HG03558 (cell line): ENCODE data around the gene LGALS4.
"Not testable (repeated sequence)": the region's sequence is repeated elsewhere in the genome, so short reads cannot be mapped to it uniquely, and the experiment has no call there.

Source experiments
- ATAC-seq: cut with Tn5 transposase; IDR thresholded peaks from one replicate; pipeline ENCODE4 v1.9.1; 2021; ENCODE audit warnings: moderate number of reproducible peaks; ENCODE audit not compliant: unreplicated experiment; ENCODE audit errors: extremely low read depth

Gene LGALS4

DNA sequence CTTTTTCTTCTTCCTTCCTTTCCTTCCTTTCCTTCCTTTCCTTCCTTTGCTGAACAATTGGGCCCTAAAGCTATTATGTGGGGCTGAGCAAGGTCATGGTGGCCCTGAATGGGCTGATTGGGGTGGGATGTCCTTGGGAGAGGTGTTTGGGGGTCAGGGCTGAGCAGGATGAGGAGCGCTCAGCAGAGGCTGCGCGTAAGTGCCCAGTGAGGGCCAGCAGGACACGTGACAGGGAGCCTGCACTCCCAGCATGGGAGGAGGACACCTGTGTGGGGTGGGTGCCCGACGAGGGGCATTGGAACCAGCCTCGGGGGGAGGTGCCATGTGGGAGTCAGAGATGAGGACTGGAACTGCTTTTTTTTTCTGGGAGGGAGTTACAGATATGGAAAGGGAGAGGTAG is 34.0 kb downstream of the LGALS4 start:
- no peak for ATAC-seq

DNA sequence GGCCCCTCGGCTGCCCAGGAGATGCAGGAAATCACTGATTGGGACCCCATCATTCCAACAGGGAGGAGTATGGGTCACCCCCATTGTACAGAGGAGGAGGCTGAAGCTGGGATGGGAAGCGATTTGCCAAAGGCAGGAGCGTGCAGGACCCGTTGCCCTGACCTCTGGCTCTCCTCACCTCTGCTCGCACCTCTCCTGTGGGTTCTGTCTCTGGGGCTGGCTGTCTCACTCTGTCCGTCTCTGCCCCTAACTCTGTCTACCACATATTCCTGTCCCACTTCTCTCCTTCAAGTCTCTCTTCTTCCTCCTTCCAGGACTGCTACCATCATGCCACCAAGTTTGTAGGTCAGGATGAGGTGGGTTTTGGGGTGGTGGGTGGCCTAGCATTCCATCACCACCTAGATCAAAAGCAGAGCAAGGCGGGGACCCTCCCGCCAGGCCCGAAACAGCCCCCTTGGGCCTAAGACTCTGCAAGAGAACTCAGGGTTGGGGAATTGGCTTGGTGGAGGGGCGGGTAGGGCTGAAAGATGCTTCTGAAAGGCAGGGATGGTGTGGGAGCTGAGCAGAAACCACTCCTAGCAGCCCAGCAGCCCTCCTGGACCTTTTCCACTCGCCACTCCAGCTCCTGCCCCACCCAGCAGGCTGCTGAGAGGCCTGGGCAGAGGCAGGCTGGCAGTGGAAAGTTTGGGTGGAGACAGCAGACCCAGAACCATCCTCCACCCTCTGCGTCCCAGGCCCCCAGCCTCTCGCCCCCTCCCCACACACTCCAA is 38.4 kb downstream of the LGALS4 start:
- ATAC-seq, result no peak

DNA sequence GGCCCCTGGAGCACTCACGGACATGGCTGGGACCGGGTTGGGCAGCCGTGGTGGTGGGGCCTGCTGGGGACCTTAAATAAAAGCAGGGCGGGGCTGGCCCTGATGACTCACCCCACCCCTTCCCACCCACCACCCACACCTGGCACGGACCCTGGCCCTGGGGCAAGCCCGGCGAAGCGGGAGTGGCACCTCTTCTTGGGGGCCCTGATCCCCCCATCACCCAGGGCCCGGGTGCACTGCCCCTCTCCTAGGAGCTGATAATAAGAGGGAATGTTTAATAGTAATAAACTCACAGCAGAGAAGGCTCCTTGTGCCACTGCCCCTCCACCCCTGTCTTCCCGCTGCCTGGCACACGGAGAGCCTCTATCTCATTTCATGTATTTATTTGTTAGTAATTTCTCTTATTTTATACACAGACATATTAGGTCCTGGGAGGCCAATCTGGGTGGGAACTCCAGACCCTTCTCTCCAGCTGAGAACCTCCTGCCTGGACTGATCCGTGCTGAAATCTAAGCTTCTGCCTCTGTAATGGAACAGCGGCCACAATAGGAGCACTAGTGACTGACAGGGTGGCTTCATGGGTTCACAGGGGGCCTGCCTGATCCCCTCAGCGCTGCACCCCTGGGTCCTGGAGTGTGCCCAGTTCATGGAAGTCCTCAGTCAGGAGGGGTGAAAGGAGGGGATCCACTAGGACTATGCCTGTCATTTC is 39.1 kb downstream of the LGALS4 start, which contains the start of gene LGALS7:
Gene LGALS7 (minus strand): TSS at position 49 of the 709 bp plus-strand sequence. CDS start 25 bp downstream, at position 24.
- no peak for ATAC-seq

DNA sequence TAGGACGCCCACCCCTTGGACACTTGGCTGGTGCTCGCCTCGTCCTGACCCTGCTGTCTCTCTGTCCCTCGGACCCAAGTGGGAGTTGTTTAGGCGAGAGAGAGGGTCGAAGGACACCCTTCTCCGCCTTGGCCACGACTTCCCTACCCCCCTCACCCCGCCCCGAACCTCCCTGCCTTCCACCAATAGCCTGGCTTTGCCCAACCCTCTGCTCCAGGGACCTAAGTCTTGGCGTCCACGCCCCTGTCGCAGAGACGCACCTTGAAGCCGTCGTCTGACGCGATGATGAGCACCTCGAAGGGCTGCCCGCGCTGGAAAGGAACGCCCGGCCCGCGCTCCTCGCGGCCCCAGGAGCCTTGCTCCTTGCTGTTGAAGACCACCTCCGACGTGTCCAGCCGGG is 41.2 kb downstream of the LGALS4 start:
- not testable (repeated sequence) for ATAC-seq

DNA sequence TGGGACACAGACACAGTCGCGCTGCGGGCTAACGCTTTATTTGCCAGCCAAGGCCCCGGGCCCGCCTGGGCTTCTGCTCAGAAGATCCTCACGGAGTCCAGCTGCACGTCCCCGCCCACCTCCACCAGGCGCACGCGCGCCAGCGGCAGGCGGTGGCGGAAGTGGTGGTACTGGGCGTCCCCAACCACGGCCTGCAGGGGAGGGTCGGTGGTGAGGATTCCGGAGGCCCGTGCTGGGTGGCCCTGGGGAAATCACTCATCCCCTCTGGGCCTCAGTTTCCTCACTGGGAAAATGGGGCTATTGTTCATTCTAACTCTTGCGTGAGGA is 41.8 kb downstream of the LGALS4 start:
- not testable (repeated sequence) for ATAC-seq

DNA sequence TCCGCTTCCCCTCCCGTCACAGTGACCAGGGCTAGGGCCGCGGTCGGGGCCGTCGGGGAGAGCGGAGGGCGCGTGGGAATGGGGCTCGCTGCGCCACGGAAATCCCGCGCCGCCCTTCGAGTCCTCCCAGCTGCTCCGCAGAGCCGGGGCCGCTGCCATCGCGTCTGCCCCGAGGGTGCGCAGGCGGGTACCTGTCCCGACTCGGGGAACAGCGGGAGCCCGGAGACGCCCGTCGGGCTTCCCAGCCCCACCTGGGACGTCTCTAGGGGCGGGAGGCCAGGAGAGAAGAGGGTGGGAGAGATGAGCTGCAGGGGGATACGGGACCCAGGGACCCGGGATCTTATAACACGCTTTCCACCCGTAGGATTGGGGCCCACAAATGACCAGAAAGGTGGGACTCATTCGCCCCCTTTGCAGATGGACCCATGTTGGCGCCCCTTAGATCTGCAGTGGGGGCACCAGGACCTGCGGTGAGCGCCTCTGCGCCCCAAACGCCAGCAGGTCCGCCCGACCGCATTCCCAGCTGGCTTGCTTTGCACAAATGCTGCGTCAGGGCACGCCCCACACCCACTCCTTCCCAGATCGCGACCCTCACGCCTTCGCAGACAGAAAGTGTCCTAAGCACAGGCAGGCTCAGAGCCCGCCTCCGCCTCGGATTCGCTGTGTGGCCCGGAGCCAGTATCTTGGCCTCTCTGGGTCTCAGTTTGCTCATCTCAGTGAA is 42.4 kb downstream of the LGALS4 start:
- ATAC-seq, result not testable (repeated sequence)

DNA sequence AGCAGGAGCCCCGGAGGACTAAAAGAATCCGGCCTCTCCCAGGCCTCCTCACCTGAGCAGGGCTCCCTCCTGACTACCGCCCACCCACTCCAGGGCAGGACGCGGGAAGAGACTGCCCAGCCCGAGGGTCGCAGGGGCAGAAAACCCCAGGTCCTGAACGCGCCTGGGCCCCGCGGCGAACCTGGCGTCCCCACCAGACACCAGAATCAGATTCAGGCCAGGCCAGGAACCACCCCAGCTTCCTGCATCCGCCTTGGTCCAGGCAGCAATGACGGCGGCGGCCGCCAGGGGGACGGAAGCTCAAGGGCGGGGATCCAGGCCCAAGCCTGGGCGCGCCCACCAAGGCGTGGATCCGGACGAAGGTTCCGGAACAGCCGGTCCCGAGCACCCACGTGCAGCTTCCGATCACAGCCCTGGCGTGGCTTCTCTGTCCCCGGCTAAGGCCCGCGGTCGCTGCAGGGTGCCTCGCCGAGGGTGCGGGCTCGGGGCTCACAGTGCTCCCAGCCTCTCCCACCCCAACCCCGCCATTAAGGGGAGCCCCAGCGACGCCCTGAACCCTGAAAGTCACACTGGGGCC is 43.0 kb downstream of the LGALS4 start:
- no peak for ATAC-seq

DNA sequence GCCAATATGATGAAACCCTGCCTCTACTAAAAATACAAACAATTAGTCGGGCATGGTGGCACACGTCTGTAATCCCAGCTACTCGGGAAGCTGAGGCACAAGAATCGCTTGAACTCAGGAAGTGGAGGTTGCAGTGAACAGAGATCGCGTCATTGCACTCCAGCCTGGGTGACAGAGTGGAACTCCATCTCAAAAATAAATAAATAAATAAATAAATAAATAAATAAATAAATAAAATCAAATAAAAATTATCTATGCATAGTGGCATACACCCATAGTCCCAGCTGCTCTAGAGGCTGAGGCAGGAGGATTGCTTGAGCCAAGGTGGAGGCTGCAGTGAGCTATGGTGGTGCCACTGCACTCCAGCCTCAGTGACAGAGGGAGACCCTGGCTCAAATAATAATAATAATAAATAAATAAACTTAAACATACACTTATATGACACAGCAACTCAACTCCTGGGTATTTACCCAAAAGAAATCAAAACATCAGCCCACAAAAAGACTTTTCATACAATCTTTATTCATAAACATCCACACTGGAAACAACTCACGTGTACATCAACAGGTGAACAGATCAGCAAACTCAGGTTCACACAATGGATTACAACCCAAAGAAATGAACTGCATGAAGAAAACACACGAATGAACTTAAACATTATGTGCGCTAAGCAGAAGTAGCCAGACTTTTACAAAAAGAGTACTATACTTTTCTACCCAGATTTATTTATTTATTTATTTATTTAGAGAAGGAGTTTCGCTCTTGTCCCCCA is 46.3 kb downstream of the LGALS4 start:
- no peak for ATAC-seq

DNA sequence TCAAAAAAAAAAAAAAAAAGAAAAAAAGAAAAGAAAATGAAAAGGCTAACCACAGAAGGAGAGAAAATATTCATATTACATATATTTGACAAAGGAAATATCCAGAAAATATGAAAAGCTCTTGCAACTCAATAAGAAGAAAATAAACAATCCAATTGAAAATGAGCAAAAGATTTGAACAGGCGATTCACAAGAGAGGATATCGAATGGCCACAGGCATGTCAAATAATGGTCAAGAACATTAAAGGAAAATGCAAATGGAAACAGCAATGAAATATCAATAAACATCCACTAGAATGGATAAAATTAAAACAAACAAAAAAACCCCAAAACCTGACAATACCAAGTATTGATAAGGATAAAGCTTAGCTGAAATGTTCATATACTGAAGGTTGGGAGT is 47.5 kb downstream of the LGALS4 start:
- ATAC-seq, result no peak

DNA sequence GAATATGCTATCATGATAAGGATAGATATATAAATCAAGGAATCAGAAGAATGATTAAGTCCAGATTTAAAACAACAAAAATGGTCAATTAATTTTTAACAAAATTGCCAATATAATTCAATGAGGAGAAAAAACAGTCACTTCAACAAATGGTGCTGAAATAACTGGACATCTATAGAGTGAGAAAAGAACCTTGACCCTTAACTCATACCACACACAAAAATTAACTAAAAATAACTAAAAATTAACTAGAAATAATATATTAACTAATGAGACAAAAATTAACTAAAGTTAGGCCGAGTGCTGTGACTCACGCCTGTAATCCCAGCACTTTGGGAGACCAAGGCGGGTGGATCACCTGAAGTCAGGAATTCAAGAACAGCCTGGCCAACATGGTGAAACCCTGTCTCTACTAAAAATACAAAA is 48.9 kb downstream of the LGALS4 start:
- ATAC-seq, result no peak

DNA sequence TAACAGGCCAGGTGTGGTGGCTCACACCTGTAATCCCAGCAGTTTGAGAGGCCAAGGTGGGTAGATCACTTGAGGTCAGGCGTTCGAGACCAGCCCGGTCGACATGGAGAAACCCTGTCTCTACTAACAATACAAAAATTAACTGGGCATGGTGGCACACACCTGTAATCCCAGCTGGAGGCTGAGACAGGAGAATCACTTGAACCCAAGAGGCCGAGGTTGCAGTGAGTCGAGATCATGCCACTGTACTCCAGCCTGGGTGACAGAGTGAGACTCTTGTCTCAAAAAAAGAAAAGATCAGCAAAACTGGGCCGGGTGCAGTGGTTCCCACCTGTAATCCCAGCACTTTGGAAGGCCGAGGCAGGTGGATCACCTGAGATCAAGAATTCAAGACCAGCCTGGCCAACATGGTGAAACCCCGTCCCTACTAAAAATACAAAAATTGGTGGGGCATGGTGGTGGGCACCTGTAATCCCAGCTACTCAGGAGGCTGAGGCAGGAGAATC is 50.8 kb downstream of the LGALS4 start:
- not testable (repeated sequence) for ATAC-seq

DNA sequence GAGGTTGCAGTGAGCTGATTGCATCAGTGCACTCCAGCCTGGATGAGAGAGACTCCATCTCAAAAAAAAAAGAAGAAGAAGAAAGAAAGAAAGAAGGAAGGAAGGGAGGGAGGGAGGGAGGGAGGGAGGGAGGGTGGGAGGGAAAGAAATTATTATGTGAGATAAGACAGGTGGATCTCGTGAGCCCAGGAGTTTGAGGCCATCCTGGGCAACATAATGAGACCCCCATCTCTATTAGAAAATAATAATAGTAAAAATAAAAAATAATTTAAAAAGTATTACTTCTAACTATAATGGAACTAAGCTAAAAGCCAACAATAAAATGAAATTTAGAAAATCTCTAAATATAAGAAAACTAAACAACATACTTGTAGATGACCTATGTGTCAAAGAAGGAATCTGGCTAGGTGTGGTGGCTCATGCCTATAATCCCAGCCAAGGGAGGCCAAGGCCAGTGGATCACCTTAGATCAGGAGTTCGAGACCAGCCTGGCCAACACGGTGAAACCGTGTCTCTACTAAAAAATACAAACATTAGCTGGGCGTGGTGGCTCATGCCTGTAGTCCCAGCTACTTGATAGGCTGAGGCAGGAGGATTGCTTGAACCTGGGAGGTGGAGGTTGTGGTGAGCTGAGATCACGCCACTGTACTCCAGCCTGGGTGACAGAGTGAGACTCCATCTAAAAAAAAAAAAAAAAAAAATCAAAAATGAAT is 51.8 kb downstream of the LGALS4 start:
- not testable (repeated sequence) for ATAC-seq

DNA sequence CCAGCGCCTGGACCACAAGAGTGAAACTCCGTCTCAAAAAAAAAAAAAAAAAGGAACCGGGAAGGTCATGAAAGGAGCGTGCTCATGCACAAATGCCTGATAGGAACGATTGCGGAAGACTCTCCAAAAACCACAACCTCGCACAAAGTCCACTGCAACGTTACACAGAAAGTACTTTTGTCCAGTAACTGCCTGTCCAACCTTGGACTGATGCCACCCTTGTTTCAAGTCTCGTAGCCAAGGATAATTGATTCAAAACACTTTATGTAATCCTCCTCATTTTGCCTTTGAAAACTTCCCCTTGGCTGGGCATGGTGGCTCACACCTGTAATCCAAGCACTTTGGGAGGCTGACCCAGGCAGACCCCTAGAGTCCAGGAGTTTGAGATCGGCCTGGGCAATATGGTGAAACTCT is 53.1 kb downstream of the LGALS4 start:
- ATAC-seq, result no peak

DNA sequence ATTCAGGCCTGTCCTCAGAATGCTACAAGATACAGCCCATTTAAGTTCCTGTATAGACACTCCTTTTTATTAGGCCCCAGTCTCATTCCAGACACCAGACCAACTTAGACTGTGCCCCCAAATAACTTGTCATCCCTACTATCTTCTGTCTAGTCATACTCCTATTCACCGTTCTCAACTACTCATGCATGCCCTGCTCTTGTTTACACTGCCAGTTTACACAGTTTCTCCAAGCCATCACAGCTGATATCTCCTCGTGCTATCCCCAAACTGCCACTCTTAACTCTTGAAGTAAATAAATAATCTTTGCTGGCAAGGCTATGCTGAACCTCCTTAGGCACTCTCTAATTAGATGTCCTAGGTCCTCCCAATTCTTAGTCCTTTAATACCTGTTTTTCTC is 58.5 kb downstream of the LGALS4 start:
- ATAC-seq, result not testable (repeated sequence)

DNA sequence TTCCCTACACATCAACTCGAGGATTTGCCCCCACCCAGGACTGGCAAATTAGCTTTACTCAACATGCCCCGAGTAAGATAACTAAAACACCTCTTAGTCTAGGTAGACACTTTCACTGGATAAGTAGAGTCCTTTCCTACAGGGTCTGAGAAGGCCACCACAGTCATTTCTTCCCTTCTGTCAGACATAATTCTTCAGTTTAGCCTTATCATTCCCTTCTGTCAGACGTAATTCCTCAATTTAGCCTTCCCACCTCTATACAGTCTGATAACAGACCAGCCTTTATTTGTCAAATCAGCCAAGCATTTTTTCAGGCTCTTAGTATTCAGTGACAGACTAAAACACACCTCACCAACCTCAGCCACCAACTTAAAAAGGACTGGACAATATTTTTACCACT is 59.0 kb downstream of the LGALS4 start:
- ATAC-seq, result not testable (repeated sequence)
